VCaP (cell line): Measurements from ENCODE around the gene TADA2A.
A peak's percentile ranks its signal among the peaks of the same experiment; 100 is the strongest.

ENCODE experiments used
- H3K27ac ChIP-seq: fragments of 450-650 bp; 2 replicates; pipeline ENCODE4 v1.5.1; 2017
- CTCF ChIP-seq: fragments of 450-650 bp; conservative IDR thresholded peaks from 2 replicates; pipeline ENCODE4 v1.5.1; 2017; ENCODE audit warnings: mild to moderate bottlenecking, moderate library complexity

TADA2A gene

GRCh38 chr17:37400505-37400904 is 6.2 kb upstream of the TADA2A start:
- H3K27ac ChIP-seq, result no peak overlapping the region
- no peak for TF ChIP-seq CTCF

- H3K27ac ChIP-seq, result peak overlapping the region; percentile 94
These were observed 1.2 kb upstream of the TADA2A start for GRCh38 chr17:37405522-37405921.

GRCh38 chr17:37405955-37406634 is 591 bp upstream of the TADA2A start:
- no peak for TF ChIP-seq CTCF

GRCh38 chr17:37408145-37408479 is 1.4 kb downstream of the TADA2A start:
- peak overlapping the region; percentile 94 for H3K27ac ChIP-seq

More at GRCh38 chr17:37405955-37406634, 591 bp upstream of the TADA2A start:
- H3K27ac ChIP-seq, result peak overlapping the region; percentile 94

- TF ChIP-seq CTCF, result no peak
- H3K27ac ChIP-seq, result no peak overlapping the region
These were observed 3.7 kb downstream of the TADA2A start for GRCh38 chr17:37410357-37410756.

GRCh38 chr17:37413875-37414519 is 7.3 kb downstream of the TADA2A start:
- peak; percentile 70 for TF ChIP-seq CTCF
- H3K27ac ChIP-seq, result no peak overlapping the region

GRCh38 chr17:37417852-37418251 is 11.2 kb downstream of the TADA2A start:
- no peak overlapping the region for H3K27ac ChIP-seq
- no peak for TF ChIP-seq CTCF

- peak overlapping the region; percentile 6; the same call in 1 of the 2 replicates for H3K27ac ChIP-seq
These were observed 16.4 kb downstream of the TADA2A start for GRCh38 chr17:37422971-37423625.

More at GRCh38 chr17:37422971-37423625, 16.4 kb downstream of the TADA2A start:
- no peak for TF ChIP-seq CTCF
